ENCODE data around the gene GLRX5.

DNA sequence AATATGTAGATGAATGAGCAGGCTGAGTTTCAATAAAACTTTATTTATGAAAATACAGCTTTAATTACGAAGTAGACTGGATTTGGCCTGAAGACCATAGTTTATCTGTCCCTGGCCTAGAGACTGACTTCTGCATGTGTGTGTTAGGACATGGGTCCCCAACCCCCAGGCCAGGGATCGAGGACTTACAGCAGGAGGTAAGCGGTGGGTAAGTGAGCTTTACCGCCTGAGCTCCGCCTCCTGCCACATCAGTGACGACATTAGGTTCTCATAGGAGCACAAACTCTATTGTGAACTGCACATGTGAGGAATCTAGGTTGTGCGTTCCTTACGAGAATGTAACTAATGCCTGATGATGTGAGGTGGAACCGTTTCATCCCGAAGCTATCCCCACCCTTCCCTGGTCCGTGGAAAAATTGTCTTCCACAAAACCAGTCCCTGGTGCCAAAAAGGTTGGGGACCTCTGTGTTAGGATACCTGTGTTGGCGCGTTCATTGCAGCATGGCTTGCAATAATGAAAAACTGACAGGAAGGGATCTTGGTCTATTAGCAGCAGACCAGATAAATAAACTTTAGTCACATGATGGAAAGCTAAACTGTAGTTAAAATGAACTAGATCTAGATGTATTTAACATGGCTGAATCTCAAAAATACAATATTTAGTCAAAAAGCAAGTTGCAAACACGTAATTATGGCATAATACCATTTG lies 4.1 kb downstream of the GLRX5 start:
- TF ChIP-seq, protein P1, sequence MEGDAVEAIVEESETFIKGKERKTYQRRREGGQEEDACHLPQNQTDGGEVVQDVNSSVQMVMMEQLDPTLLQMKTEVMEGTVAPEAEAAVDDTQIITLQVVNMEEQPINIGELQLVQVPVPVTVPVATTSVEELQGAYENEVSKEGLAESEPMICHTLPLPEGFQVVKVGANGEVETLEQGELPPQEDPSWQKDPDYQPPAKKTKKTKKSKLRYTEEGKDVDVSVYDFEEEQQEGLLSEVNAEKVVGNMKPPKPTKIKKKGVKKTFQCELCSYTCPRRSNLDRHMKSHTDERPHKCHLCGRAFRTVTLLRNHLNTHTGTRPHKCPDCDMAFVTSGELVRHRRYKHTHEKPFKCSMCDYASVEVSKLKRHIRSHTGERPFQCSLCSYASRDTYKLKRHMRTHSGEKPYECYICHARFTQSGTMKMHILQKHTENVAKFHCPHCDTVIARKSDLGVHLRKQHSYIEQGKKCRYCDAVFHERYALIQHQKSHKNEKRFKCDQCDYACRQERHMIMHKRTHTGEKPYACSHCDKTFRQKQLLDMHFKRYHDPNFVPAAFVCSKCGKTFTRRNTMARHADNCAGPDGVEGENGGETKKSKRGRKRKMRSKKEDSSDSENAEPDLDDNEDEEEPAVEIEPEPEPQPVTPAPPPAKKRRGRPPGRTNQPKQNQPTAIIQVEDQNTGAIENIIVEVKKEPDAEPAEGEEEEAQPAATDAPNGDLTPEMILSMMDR (IDR thresholded peaks at IDR 0.05 in 4 of 5, conservative IDR thresholded peaks at IDR 0.05 in 1 of 5) = no peak
- TF ChIP-seq POLR2A (IDR thresholded peaks at IDR 0.05) = no peak

Data from gastrocnemius medialis (tissue), 4 donors.